ENCODE measurements around the gene NAPB. TPM values are rescaled to one million over a fixed set of nuclear protein-coding genes. Genes with fewer than 3 reads are reported as not detected.

NAPB gene
- total and polyA plus RNA-seq, 2 of the 8 experiments (the other 6 are each of a cell fraction or from before 2014, with no cell fraction given): 6.2 to 12.3 TPM

GRCh38 chr20:23399568-23400241 is 21.6 kb downstream of the NAPB start (continued):
- TF ChIP-seq RNF2 (IDR thresholded peaks at IDR 0.05; ENCODE audit: borderline replicate concordance, low read depth, low read length, missing control alignments, poor library complexity, severe bottlenecking) (no peak), CEBPB (IDR thresholded peaks at IDR 0.05; ENCODE audit: low read depth, low read length) (no peak), SP1 (IDR thresholded peaks at IDR 0.05; ENCODE audit: low read depth, low read length) (no peak), PHF8 (conservative IDR thresholded peaks at IDR 0.05; ENCODE audit: low read depth, low read length) (no peak)
